GM21786 (cell line): Measurements from ENCODE around the gene CACNA1B.
"Not testable (repeated sequence)": the region's sequence is repeated elsewhere in the genome, so short reads cannot be mapped to it uniquely, and the experiment has no call there.

ENCODE experiments used
- ATAC-seq: cut with Tn5 transposase; IDR thresholded peaks from one replicate; pipeline ENCODE4 v1.9.1; 2021; ENCODE audit not compliant: unreplicated experiment

Gene CACNA1B

DNA sequence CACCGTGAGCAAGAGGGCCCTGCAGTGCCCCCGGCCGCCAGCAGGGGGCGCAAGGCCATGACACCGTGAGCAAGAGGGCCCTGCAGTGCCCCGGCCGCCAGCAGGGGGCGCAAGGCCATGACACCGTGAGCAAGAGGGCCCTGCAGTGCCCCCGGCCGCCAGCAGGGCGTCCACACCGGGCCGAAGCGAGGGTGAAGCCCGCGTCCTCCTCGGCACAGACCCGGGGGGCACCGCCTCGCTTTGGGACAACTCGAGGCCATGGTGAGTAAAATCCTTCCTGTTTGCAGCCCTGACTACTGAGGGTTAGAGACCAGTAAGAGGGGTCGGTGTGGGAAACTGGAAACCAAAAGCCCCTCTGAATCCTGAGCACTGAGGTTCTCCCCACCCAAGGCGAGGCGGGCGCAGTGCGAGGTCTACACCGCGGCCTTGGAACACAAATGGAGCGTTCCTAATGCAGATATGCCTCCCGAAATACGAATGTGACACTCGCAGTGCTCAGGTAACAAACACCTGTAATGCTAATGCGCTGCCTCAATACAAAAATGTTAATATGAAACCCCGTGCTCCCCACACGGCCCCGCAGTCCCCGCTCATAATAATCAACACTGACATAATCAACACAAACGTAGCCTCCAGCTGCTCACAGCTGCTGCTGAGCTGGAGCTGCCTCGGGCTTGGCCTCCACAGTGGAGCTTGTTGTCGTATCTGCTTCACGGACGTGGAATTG, 249.4 kb downstream of the CACNA1B start:
- ATAC-seq = not testable (repeated sequence)

DNA sequence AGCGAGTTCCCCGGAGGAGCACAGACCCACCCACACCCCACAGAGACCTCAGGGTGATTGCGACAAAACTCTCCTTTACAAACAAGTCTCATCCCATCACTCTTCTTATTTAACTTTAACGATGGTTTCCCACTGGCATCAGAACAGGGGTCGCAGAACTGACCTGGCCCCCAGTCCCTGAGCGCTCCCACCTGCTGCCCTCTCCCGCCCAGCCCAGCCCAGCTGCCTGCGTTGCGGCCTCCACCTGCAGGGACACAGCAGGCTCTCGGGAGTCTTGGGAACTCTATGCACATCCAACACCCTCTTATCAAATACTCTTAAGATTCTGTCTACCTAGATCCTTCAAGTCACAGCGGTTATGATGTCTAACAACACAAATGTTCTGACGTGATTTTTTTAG, 250.4 kb downstream of the CACNA1B start:
- not testable (repeated sequence) for ATAC-seq

DNA sequence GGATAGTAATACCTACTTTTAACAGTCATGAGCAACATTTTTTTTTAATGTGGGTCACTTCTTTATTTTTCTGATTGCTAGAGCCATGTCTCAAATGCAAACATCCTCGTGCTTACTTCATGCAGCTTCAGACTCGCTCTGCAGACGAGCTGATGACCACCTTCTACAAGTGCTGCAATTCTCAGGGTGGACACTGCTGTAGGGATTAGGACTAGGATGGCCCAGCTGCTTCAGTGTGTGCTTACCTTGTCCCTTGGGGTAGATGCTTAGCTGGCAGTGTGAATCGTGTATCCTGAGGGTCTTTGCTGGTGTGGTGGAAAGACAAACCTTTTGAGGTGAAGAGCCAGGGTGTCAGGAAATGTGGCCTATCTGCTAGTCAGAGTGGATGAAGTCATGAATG, 251.7 kb downstream of the CACNA1B start:
- not testable (repeated sequence) for ATAC-seq

DNA sequence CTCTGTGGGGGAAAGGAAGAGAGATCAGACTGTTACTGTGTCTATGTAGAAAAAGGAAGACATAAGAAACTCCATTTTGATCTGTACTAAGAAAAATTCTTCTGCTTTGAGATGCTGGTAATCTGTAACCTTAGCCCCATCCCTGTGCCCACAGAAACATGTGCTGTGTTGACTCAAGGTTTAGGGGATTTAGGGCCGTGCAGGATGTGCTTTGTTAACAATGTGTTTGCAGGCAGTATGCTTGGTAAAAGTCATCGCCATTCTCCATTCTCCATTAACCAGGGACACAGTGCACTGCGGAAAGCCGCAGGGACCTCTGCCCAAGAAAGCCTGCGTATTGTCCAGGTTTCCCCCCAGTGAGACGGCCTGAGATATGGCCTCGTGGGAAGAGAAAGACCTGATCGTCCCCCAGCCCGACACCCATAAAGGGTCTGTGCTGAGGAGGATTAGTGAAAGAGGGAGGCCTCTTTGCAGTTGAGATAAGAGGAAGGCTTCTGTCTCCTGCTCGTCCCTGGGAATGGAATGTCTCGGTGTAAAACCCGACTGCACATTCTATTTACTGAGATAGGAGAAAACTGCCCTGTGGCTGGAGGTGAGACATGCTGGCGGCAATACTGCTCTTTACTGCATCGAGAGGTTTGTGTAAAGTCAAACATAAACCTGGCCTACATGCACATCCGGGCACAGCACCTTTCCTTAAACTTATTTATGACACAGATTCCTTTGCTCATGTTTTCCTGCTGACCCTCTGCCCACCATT, 255.5 kb downstream of the CACNA1B start:
- ATAC-seq = not testable (repeated sequence)

DNA sequence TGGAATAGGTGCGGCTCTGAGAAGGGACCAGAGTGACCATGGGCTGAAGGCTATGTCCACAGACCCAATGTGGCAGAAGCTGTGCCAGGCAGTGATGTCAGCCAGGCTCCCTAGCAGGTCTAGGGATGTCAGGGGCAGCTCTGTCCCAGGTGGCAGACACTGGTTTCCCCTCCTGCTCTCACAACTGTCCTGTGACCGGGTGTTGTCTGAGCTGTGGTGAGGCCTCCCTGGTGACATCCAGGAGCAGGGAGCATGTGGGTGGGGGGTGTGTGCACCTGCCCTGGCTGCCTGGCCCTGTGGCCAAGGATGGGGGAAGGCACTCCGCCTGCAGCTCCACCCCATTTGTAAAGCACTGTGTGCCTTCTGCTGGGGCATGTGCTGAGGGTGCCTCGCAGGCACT, 257.0 kb downstream of the CACNA1B start:
- not testable (repeated sequence) for ATAC-seq

DNA sequence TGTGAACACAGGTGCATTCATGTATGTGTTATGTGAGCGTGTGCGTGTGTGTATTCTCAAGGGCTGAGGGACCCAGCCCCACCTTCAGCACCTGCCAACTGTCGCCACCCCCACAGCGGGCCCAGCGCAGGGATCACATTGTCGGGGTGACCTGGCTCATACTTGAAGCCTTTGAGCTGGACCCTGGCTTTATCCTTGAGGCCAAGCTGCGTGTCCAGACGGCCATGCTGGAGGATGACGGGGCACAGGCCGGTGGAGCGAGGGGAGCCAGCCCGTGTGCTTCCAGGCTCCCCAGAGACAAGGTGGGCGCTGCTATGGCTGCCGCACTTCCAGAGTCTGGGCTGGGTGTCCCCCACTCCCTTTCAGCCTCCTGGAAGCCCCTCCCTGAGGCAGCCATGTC, 261.5 kb downstream of the CACNA1B start:
- ATAC-seq = not testable (repeated sequence)

DNA sequence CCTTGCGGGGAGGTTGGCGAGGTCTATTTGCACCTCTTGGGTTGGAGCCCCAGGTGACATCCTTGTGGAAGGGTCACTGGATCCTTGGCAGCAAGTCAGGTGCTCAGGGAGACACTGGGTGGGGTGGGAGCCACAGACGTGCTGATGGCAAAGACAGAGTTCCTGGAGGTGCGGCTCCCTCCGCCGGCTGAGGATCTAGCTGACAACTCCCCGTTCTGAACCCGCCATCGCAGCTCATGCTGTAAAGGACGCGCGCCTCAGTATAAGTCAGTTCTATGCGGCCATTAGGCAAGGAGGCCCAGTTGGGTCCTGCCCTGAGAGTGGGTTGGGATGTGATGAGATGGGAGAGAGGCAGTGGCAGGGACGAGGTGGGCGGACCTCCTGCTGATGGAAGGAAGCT, 263.4 kb downstream of the CACNA1B start:
- ATAC-seq = not testable (repeated sequence)

DNA sequence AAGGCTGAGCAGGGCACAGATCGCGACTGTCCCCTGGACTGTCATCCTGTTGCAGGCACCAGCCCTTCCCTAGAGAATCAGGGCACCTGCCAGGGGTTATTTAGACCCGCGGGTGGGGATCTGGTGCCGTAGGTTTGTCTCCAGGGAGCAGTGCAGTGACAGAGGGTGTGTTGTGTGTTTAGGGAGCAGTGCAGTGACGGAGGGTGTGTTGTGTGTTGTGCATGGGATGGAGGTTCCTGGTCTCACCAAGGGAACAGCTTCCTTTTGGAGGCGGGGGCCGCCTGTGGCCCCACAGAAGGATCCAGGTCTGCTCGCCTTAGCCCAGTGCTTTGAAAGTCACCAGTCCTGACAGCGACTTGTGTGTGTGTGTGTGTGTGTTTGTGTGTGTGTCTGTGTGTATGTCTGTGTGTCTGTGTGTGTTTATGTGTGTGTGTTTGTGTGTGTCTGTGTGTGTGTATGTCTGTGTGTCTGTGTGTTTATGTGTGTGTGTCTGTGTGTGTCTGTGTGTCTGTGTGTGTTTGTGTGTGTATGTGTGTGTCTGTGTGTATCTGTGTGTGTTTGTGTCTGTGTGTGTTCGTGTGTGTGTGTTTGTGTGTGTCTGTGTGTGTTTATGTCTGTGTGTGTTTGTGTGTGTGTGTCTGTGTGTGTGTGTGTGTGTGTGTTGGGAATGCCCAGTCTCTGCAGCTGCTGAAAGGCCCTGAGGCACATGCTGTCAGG, 265.1 kb downstream of the CACNA1B start:
- not testable (repeated sequence) for ATAC-seq

DNA sequence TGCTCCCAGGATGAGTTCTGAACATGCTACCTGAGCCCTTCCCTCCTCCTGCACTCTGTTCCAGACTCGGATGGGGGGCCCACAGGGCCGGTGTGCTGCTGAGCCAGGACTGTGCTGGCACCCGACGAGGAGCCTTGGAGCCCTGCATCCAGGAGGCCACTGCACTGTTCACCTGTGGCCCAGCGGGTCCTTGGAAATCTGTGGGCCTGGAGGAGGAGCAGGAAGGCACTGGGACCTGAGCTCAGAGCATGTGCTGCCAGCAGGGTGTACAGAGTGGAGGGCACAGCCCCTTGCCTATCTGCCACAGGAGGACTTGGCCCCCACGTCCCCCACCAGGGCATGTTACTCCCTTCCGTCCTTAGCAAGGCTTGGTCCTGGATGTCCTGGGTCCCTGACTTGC, 265.9 kb downstream of the CACNA1B start:
- ATAC-seq = not testable (repeated sequence)

DNA sequence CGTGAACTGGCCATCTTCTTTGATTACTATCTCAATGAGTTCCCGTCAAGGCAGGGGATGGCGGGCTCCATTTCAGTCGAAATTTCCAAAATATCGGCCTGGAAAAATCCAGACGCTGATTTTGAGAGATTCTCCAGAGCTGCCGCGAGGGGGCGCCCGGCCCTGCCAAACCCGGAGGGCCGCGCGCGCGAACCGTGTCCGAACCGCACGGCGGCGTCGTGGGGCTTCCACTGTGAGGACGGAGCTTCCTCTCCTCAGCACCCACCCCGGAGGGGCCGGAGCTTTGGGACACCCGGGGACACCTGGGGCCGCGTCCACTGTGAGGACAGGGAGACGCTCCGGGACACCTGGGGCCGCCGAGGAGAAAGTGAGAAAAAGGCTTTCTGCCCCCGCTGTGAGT, 270.0 kb downstream of the CACNA1B start:
- not testable (repeated sequence) for ATAC-seq

DNA sequence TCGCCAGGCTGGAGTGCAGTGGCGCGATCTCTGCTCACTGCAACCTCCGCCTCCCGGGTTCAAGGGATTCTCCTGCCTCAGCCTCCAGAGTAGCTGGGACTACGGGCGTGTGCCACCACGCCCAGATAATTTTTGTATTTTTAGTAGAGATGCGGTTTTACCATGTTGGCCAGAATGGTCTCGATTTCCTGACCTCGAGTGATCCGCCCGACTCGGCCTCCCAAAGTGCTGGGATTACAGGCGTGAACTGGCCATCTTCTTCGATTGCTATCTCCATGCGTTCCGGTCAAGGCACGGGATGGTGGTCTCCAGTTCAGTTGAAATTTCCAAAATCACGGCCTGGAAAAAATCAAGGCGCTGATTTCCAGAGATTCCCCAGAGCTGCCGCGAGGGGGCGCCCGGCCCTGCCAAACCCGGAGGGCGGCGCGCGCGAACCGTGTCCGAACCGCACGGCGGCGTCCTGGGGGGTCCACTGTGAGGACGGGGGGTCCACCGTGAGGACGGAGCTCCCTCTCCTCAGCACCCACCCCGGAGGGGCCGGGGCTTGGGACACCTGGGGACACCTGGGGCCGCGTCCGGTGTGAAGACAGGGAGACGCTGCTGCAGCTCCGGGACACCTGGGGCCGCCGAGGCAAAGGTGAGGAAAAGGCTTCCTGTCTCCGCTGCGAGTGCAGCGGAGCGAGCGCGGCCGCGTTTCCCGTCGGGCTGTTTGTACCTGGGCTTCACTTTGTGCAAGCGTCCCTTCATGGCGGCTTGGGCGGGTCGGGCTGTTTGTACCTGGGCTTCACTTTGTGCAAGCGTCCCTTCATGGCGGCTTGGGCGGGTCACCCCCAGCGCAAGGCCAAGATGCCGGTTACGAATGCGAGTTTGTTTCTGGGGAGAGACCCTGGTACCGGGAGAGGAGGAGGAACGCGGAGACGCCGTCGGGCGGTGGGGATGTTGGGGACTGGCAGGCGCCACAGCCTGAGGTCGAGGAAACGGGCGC, 272.4 kb downstream of the CACNA1B start:
- not testable (repeated sequence) for ATAC-seq

DNA sequence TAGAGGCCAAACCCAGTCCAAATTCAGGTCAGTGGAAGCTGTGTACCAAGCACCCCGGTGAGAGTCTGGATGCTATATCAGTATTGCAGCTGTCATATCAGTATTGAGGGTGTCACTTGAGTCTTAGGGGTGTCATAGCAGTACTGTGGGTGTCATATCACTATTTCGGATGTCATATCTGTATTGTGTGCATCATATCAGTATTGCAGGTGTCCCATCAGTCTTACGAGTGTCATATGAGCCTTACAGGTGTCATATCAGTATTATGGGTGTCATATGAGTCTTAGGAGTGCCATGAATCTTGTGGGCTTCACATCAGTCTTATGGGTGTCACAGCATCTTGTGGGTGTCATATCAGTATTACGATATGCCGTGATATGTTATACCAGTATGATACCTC, 278.2 kb downstream of the CACNA1B start:
- ATAC-seq = not testable (repeated sequence)

DNA sequence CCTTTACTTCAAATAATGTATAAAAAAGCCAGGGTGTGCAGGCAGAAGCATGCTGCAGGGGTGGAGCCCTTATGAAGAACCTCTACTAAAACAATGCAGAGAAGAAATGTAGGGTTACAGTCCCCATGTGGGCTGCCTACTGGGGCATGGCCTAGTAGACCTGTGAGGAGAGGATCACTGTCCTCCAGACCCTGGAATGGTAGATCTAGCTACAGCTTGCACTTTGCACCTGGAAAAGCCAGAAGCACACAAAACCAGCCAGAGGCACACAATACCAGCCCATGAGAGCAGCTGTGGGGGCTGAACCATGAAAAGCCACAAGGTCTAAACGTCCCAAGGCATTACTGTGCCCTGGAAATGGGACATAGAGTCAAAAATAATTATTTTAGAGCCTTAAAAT, 289.2 kb downstream of the CACNA1B start:
- not testable (repeated sequence) for ATAC-seq
